Colon (tissue), 2 donors: ENCODE measurements around the gene TMBIM1.
"Not testable (repeated sequence)": the region's sequence is repeated elsewhere in the genome, so short reads cannot be mapped to it uniquely, and the experiment has no call there.

Experiments used
- FAIRE-seq: peaks from 2 replicates; lab custom pipeline; 2012; peaks lifted over from hg19 to GRCh38; lab: Jason Lieb, UNC
- donor health status: control.
- donor health status: control.

TMBIM1 gene

DNA sequence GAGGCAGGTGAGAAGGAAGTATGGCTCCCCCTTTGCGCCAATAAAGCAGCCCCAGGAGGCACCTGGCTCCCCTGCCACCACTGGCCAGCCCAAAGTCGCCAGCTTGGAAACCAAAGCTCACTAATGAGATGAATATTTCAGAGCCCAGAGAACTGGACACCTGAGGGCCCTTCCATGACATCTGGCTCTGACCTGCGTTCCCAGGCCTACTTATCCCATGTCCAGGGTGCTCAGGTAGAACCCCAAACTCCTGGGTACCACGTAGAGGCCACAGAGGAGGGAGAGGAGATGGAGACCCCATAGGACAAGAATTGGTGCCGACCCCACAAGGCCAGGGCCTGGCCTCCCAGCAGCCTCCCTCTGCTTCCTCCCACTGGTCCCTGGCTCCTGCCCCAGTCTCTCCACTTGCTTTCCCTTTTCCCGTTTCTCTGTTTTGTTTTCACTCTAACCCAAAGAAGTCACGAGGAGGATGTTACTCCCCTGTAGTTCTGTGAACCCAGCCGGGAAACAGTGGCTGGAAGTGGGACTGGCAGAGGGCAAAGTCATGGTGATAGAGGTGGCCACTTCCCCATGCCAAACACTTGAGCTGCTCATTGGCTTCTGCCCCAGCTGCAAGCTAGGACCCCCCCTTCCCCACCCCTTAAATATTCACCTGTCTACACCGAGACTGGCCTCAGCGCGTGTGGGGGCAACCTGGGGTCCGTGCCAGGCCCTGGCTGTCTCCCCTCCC lies 820 bp downstream of the TMBIM1 start:
- FAIRE-seq, result no peak

DNA sequence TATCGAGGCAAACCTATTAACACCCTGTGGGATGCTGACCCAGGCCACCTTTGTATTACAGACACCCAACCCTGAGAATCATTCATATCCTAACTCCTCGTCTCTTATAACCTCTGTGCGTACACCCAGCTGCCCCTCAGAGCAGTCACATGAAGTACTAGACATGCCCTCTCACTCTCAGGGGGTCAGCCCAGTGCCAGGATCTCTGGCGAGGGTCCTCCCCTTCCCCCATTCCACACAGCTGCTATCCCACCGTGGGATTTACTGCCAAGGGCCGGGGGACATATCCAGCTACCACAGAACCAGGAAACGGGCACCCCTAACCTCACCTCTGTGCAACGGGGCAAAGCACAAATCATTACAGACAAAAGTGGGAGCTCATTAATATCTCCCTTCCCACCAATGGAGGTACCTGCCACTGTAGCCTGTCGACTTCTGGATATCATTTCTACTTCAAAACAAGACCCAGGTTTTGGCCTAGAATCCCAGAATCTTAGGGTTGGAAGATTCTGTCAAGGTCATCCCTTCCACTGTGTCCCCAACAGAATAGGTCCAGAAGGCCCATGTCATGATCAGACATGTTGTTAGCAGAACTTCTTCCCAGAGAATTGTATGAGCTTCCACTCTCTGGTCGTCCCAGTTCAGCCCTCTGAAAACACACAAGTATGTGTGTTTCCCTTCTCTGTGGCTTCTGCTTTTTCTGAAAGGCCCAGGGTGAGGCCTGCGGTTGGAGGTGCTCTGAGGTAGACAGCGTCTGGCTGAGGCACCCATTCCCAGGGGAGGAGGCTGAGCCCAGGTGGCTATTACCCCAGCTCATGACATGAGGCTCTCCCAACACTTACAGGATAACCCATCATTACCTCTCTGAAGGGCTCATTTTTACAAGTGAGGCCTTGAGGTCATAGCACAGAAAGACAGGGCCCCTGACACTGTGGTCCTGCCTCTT lies 1.7 kb downstream of the TMBIM1 start:
- no peak for FAIRE-seq

DNA sequence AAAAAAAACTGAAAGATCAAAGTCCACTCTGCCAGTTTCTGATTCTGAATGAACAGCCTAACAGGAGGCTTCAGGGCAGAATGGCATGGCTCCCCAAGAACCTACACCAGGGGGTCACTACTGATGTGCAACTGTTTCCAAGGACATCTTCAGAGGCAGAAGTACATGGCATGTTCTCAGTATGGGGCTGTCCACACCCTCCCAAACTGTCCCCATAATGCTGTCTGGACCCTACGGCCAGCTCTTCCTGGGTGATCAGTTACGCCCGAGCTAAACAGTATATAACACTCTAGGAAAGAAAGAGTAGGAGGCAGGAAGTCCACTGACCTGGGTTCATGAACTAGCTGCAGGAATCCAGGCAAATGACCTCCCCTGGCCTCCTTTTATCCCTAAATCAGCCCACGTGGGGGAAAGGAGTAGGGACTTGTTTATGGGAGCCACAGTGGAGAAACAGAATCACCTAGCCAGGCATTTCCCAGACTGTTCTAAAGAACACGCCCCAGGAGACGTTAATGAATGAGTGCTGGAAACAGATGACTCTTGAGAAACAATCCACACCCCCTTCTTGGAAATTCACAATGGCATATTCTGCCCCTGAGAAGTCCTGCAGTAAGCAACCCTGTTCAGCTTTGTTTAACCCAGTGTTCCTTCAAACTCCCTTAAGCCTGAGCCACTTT lies 2.5 kb downstream of the TMBIM1 start:
- FAIRE-seq, result no peak

DNA sequence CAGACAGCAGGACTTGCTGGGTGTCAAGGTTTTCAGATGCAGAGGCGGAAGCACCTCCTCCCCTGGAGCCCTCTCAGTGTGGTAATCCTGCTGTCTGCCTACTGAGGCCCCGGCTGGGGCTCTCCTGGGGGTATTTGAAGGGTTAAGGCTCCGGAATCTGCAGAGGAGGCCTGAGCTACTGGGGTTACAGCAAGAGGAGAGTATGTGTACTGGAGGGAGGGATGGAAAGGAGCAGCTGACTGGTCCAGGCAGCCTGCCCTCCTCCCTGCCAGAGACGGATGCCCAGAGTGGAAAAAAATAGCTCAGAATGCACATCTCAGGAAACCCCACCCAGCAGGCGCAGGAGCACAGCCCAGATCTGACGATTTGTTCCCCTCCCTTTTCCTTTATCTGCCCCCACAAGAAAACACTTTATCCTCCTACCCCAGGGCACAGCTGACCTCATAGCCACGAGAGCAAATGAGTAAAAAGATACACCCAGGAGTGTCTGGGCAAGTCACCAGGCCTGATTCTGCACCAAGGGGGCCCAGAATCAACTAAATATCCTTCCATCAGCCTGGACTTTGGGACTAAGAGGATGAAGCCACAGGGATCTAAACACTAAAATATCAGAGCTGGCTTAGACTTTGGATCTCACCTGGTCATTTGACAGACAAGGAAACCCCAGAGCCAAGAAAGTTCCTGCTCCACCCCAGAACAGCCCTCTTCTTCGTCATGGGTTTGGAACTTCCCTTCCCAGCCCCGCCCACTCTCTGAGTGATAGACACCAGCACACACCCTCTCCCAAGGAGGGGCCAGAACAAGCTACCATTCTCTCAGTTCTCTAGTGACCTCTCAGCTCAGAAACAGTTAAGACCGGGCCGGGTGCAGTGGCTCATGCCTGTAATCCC lies 5.5 kb downstream of the TMBIM1 start:
- no peak for FAIRE-seq

DNA sequence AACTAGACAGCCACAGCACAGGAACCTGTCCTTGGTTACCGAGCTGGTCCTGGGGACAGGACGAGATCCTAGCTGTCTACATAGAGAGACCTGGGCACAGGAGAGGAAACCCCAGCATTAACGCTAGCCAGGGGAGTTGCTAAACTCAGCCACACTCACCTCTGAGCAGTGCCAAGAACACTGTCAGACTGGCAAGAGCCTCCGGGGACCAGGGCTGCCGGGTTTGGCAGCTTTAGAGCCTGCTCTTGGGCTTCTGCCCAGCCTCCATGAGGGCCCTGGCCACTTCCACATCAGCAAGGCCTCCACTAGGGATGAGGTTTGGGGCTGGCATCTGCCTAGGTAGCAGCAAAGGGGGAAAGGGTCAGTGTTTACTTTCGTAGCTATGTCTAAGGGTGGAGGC lies 6.7 kb downstream of the TMBIM1 start:
- no peak for FAIRE-seq

DNA sequence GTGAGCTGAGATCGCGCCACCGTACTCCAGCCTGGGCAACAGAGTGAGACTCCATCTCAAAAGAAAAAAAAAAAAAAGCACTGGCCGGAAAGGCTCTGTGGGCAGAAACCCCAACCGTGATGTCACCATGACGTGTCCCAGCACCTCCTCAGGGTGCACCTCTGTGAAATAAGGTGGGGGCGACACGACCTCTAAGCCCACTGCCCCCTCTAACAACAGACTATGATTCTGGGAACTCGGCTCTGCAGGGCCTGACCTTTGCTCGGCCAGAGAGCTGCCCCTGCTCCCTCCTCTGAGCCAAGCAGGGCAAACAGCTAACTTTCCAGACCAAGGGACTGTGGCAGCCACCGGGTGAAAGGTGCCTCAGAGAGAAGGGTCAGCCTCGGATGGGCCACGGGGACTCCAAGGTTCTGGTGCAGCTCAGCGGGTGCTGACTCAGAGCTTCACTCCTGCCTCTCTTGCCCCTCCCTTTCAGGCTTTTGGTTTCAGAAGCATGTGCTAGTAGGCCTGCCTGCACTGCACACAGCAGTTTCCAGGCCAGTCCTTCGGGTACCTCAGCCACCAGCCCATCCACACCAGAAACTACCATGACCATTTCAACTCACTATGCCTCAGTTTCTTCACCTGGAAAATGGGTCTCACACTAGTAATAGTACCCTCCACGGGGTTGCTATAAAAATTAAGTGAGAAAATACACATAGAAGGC lies 8.0 kb downstream of the TMBIM1 start:
- FAIRE-seq, result no peak

DNA sequence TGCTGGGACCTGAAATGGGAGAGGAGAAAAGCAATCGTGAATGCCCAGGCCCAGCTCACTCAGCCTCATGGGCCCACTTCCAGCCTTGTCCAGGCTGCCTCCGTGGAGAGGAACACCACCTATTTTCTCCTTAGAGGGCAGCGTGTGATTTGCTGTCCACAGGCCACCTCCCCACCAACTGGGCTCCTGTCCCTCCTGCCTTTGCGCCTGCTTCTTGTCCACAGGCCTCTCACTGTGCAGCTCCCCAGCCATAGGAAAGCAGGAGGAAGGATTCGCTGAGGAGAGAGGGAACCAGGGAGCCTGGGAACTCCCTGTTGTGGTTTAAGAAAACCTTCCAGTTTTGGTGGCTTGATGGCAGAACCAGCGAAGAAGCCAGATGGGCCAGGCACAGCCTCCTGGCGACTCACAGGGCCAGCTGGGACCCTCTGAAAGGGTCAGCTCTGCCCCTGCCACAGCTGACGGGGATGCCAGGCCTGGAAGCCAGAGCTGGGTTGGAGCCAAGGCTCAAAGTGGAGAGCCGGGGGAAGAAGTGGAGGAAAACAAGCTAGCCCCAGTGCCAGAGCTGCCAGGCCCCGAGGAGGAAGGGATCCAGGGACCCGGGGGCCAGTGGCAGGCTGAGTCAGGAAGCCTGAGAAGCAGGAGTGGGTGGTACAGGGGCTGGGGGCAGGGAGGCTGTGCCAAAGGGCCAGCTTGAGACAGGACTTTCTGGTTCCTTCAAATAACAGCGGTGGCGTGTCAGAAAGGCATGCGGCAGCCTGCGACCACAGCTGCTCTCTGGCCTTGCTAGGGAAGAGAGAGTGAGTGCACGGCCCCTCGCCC lies 9.9 kb downstream of the TMBIM1 start:
- no peak for FAIRE-seq

DNA sequence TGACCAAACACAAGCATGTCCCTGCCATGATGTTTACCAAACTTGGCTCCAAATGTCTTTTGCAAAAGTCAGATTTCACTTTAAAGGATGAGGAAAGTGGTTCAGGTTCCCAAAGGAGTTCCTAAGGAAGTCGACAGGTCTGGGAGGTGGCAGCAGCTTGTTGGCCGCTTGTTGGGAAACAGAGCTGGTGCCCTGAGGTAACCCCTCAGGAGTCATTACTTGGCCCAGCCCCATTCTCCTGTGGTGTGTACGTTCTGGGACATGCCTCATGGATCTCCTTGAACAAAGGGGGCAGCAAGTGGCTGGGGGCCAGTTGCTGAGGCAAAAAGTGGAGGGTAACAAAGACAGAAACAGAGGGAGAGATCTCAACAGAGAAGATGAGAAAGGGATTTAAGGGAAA lies 10.9 kb downstream of the TMBIM1 start:
- FAIRE-seq, result no peak

DNA sequence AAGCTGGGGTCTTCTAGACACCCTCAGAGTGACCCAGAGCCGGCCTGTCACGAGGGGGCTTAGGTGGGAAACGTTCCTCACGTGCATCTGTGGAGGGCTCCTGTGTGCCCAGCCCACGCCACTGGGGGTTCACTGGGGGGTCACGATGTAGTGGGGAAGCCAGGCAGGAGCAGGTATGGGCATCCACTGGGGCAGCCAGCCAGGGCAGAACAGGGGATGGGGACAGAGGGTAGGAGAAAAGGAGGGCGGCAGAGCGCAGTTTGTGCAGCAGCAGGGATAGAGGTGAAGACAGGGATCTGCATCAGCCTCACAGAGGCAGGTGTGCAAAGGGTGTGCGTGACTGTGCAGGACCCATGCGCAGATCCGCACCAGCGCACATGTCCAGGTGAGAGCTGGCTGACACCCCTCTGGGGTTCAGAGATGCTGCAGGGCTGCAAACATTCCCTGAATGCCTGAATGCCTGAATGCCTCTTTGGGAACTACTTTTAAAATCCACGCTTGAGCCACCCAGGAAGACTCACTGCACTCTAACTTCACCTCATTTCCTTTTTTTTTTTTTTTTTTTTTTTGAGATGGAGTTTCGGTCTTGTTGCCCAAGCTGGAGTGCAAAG lies 11.9 kb downstream of the TMBIM1 start:
- no peak for FAIRE-seq

DNA sequence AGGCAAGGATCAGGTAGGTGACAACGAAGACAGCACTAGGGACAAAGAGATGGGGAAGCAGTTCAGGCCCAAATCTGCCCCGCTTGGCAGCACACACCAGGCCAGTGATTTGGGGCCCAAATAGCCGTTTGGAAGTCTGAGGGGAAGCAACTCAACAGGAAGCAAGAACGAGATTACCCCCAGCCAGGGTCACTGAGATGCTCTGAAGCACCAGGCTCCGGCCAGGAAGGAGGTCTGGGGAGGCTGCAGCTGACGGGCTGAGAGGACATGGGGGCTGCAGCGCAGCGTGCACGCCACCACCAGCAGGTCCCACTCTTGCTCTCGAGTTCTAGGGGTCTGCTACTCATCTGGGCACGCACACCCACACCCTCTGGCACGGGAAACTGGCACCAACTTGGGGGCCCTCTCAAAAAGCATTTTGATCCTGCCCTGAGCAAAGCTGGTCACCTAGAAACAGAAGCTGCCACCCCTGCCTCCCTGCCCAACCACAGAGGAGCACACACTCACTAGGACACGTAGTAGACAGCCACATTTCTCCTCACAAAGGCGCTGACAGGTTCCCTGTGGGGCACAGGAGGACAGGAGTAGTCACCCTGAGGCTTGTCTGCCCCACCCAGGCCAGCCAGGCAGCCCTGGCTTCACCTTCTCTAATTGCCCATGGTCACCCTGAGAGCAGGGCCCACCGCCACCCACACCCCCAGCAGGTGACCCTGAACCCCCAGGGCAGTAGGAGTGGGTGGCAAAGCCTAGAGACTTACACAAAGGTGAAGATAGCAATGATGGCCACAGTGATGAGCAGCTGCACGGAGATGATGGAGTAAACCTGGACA lies 13.6 kb downstream of the TMBIM1 start:
- no peak for FAIRE-seq

DNA sequence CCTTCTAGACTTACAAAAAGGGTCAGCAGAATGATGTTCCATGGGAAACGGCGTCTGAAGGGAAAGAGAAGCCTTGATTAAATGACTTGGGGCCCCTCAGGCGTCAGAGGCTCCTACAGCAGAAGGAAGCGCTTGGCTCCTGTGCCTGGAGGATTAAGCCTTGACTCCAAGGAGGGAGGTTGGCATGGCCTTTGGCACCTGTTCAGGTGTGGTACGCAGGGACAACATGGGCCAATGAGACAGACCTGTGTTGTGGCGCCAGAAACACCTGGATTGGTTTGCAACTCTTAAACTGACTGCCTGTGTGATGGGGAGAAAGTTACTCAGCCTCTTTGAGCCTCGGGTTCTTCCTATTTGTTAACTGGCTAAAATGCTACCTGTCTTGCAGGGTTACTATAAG lies 14.4 kb downstream of the TMBIM1 start:
- FAIRE-seq, result no peak

DNA sequence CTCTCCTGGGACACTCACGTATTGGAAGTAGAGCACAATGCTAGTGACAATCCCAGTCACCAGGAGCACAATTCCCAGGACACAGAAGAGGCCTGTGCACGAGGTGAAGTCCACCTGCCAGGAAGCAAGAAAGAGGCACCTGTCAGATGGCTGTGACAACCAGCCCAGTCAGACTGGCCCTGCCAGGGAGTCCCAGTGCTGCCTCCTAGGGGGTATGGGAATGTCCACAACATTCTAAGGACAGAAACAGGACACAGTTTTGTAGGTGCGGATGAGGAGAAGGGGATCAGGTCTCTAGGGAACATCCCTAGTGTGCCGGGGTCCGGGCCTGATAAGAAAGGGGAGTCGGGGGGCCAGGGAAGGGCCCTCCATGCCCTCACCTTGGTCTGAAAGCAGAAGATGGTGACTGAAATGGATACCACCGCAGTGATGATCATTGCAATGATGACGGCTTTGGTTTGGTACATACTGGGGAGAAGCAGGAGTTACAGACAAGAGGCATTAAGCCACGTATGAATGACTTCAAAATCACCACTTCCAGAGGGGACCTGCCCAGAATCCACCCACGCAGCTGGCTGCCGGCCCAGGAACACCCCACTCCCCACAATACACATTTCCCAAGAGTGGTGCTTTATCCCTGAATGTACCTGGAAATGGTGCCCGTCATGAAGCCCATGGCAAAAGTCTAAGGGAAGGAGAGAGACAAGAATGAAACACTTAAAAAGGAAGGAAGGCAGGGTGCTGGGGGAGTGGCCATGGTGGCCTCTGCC lies 15.1 kb downstream of the TMBIM1 start:
- no peak for FAIRE-seq

DNA sequence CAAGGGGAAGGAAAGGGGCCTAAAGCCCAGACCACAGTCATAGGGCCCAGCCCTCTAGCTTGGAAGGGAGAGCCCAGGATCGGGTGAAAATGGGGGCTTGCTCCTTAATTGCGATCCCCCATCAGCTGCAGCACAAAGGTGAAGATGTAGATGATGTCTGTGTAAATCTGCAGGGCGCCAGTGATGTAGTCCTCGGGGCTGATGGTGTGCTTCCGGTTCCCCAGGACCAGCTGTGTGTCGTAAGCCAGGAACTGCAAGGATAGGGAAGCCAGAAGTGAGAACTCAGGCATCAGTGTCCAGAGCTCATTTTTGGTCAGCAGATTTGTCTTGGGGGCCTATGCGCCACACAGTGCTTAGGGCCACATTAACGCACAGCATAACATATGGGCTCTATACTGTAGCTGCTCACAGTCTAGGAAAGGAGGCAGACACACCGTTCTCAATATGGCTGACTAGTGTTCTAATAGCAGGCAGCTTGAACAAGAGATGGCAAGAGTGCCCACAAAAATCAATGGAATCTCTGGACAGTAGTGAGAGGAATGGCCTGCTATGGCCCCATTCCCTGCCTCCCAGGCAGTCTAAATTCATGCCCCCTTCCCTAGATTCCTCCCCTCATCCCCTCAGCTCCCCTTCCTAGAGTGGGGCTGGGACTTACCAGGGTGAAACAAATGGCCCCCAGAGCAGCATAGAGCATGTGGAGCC lies 16.8 kb downstream of the TMBIM1 start:
- FAIRE-seq, result no peak

DNA sequence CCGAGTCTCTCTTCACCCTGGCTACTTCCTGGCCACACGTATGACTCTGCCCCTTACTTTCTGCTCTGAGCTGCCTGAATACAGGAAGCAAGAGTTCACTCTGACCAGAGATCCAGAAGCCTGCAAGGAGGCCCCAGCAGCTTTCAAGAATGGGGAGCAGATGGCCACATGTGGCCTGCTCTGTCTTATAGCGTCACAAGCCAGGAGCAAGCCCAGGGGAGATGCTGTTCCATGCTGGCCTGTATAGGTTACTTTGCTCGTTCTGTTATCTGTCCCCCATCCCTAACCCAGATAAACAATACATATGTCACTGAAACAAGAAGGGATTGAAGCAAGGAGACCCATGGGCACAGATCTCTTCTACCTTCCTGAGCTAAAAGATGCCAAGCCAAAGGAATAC lies 17.7 kb downstream of the TMBIM1 start:
- no peak for FAIRE-seq

DNA sequence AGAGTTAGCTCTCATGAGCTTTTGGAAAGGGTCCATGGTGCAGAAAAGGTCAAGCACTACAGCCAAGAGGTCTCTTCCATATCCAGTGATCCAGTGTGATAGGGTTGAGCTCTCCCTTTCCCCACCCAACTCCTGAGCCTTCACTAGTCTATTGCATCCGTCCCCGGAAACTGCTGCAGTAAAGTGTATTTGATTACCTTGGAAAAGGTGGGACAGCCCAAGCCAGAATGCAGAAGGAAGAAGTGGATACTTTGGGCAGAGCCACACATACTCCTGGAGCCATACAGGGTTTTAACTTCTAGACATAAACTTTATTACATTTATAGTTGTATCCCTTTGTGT lies 18.4 kb downstream of the TMBIM1 start:
- FAIRE-seq, result no peak

DNA sequence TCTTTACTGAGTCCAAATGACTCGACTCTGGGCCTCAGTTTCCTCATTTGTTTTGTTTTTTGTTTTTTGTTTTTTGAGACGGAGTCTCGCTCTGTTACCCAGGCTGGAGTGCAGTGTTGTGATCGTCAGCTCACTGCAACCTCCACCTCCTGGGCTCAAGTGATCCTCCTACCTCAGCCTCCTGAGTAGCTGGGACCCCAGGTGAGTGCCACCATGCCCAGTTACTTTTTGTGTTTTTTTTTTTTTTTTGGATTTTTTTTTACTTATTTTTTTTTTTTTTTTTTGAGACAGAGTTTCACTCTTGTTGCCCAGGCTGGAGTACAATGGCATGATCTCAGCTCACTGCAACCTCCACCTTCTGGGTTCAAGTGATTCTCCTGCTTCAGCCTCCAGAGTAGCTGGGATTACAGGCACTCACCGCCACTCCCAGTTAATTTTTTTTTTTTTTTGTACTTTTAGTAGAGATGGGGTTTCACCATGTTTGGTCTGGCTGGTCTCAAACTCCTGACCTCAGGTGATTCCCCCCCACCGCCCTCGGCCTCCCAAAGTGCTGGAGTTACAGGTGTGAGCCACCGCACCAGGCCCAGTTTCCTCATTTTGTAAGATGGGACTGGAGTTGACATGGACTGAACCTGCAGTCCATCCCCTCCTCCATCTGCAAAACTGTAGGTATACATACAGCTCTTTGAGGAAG lies 18.9 kb downstream of the TMBIM1 start:
- not testable (repeated sequence) for FAIRE-seq
